ENCODE data around the gene CHMP2A. TPM values are rescaled to one million over a fixed set of nuclear protein-coding genes. Genes with fewer than 3 reads are reported as not detected.
A peak's percentile ranks its signal among the peaks of the same experiment; 100 is the strongest.

The CHMP2A gene
- total and polyA plus RNA-seq, 2 of the 13 experiments (the other 11 are each of a cell fraction or from before 2014, with no cell fraction given) = 49.7 to 55.0 TPM

GRCh38 chr19:58519355-58520256 is 35.3 kb downstream of the CHMP2A start, which contains the start of gene ZBTB45 (continued):
- TF ChIP-seq ZBTB40 (IDR thresholded peaks at IDR 0.05) (peak; percentile 98), ZBTB40 (CRISPR knock-in tag; IDR thresholded peaks at IDR 0.05) (peak; percentile 92), NCOA2 (CRISPR knock-in tag; IDR thresholded peaks at IDR 0.05) (peak; percentile 82), KLF6 (CRISPR knock-in tag; IDR thresholded peaks at IDR 0.05) (peak; percentile 87), ZNF567 (CRISPR knock-in tag; IDR thresholded peaks at IDR 0.05; ENCODE audit: borderline replicate concordance) (no peak; the same call in 1 of the 2 replicates), SP1 (IDR thresholded peaks at IDR 0.05) (no peak), SP1 (CRISPR knock-in tag; IDR thresholded peaks at IDR 0.05) (peak; percentile 94), ZNF513 (CRISPR knock-in tag; conservative IDR thresholded peaks at IDR 0.05) (no peak), KAT2B (IDR thresholded peaks at IDR 0.05; ENCODE audit: borderline replicate concordance, low read depth, low read length) (no peak), REL (CRISPR knock-in tag; conservative IDR thresholded peaks at IDR 0.05) (peak; percentile 93; the same call in 1 of the 2 replicates)
- TF ChIP-seq, protein P1, sequence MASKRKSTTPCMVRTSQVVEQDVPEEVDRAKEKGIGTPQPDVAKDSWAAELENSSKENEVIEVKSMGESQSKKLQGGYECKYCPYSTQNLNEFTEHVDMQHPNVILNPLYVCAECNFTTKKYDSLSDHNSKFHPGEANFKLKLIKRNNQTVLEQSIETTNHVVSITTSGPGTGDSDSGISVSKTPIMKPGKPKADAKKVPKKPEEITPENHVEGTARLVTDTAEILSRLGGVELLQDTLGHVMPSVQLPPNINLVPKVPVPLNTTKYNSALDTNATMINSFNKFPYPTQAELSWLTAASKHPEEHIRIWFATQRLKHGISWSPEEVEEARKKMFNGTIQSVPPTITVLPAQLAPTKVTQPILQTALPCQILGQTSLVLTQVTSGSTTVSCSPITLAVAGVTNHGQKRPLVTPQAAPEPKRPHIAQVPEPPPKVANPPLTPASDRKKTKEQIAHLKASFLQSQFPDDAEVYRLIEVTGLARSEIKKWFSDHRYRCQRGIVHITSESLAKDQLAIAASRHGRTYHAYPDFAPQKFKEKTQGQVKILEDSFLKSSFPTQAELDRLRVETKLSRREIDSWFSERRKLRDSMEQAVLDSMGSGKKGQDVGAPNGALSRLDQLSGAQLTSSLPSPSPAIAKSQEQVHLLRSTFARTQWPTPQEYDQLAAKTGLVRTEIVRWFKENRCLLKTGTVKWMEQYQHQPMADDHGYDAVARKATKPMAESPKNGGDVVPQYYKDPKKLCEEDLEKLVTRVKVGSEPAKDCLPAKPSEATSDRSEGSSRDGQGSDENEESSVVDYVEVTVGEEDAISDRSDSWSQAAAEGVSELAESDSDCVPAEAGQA (IDR thresholded peaks at IDR 0.05; ENCODE audit: low read depth) = peak; percentile 93
- TF ChIP-seq, protein P1 (CRISPR knock-in tag; IDR thresholded peaks at IDR 0.05; ENCODE audit: borderline replicate concordance) = peak; percentile 15; the same call in 1 of the 2 replicates
